ENCODE measurements around the gene MTHFD2L.

The MTHFD2L gene

GRCh38 chr4:74293558-74293957, 135.6 kb downstream of the MTHFD2L start:
- Histone ChIP-seq H3K27ac (ENCODE audit: extremely low read depth, low read depth, low read length) (no peak overlapping the region), H3K36me3 (ENCODE audit: control insufficient read depth in 2 of 2, insufficient read depth in 1 of 2, low read length in 2 of 2) (no peaks in the 10 kb centered on the region), H3K4me1 (ENCODE audit: control insufficient read depth, insufficient read depth, low read length) (no peaks in the 10 kb centered on the region), H3K4me3 (ENCODE audit: low read depth, low read length) (no peak overlapping the region), H3K9me3 (ENCODE audit: control insufficient read depth, insufficient read depth, low read depth, low read length) (no peaks in the 10 kb centered on the region)
- no peak for TF ChIP-seq KLF9 (tag by site-specific recombination; IDR thresholded peaks at IDR 0.05; ENCODE audit: low read depth)
- no peak for TF ChIP-seq ZNF792 (tag by site-specific recombination; IDR thresholded peaks at IDR 0.05)
- TF ChIP-seq ZNF211 (tag by site-specific recombination; IDR thresholded peaks at IDR 0.05; ENCODE audit: low read depth) = no peak
- no peak for TF ChIP-seq ZNF324 (tag by site-specific recombination; IDR thresholded peaks at IDR 0.05)
- TF ChIP-seq YY2 (tag by site-specific recombination; IDR thresholded peaks at IDR 0.05) = no peak
- no peak for TF ChIP-seq ZBTB7A (tag by site-specific recombination; IDR thresholded peaks at IDR 0.05; ENCODE audit: low read depth)
- no peak for TF ChIP-seq ZBTB11 (tag by site-specific recombination; conservative IDR thresholded peaks at IDR 0.05; ENCODE audit: low read depth)
- no peak for TF ChIP-seq PRDM4 (tag by site-specific recombination; IDR thresholded peaks at IDR 0.05)
- ChIA-PET CTCF (interaction anchor here (1.5 kb wide), 1 partner anchor 65 kb away, joined by 6 read pairs; no protein-coding TSS in a partner anchor), POLR2A (no interaction called here)

- CTCF ChIA-PET = no interaction called here
- Histone ChIP-seq H3K36me3 (ENCODE audit: control insufficient read depth in 2 of 2, insufficient read depth in 1 of 2, low read length in 2 of 2) (no peaks in the 10 kb centered on the region), H3K4me3 (ENCODE audit: low read depth, low read length) (no peak overlapping the region), H3K4me1 (ENCODE audit: control insufficient read depth, insufficient read depth, low read length) (no peaks in the 10 kb centered on the region), H3K9me3 (ENCODE audit: control insufficient read depth, insufficient read depth, low read depth, low read length) (no peaks in the 10 kb centered on the region), H3K27ac (ENCODE audit: extremely low read depth, low read depth, low read length) (no peak overlapping the region)
- POLR2A ChIA-PET = no interaction called here
- no peak for TF ChIP-seq ZNF394 (tag by site-specific recombination; IDR thresholded peaks at IDR 0.05; ENCODE audit: borderline replicate concordance)
- TF ChIP-seq REST (tag by site-specific recombination; IDR thresholded peaks at IDR 0.05) = no peak
- no peak for TF ChIP-seq ZNF138 (tag by site-specific recombination; IDR thresholded peaks at IDR 0.05; ENCODE audit: borderline replicate concordance)
- no peak for TF ChIP-seq ZNF529 (tag by site-specific recombination; IDR thresholded peaks at IDR 0.05; ENCODE audit: insufficient replicate concordance)
- TF ChIP-seq ZNF449 (tag by site-specific recombination; IDR thresholded peaks at IDR 0.05) = no peak
- no peak for TF ChIP-seq ZEB2 (tag by site-specific recombination; IDR thresholded peaks at IDR 0.05)
- no peak for TF ChIP-seq ZNF530 (tag by site-specific recombination; IDR thresholded peaks at IDR 0.05; ENCODE audit: low read depth)
- TF ChIP-seq BCL11B (tag by site-specific recombination; IDR thresholded peaks at IDR 0.05; ENCODE audit: low read depth) = no peak
- no peak for TF ChIP-seq PRDM1 (tag by site-specific recombination; IDR thresholded peaks at IDR 0.05)
- TF ChIP-seq ZNF175 (tag by site-specific recombination; IDR thresholded peaks at IDR 0.05) = no peak
- no peak for TF ChIP-seq ZXDB (tag by site-specific recombination; IDR thresholded peaks at IDR 0.05)
- TF ChIP-seq ZNF146 (tag by site-specific recombination; IDR thresholded peaks at IDR 0.05) = no peak
- no peak for TF ChIP-seq ZNF639 (tag by site-specific recombination; IDR thresholded peaks at IDR 0.05)
These were observed 136.8 kb downstream of the MTHFD2L start for GRCh38 chr4:74294681-74295080.
